CD14-positive monocyte (primary cell): ENCODE data around the gene UQCC2. TPM values are rescaled to one million over a fixed set of nuclear protein-coding genes. Genes with fewer than 3 reads are reported as not detected.

Experiments
- DNase-seq, 3 donors: peaks; one replicate each; pipeline ENCODE4 v3.0.0-alpha.2; 2011 to 2022
- H2AFZ ChIP-seq: 2 replicates; pipeline ENCODE4 v1.6.0; 2012; ENCODE audit warnings: mild to moderate bottlenecking, low read depth, low read length, inconsistent platforms; ENCODE audit not compliant: insufficient read depth, poor library complexity, severe bottlenecking
- H3K27ac ChIP-seq, 2 donors: 1 replicate in 1 of 2; 2 replicates in 1 of 2; pipeline ENCODE4 v1.5.1; 2012 to 2013; ENCODE audit warnings: low read length in 2 of 2, control low read depth in 1 of 2, inconsistent platforms in 1 of 2, low read depth in 1 of 2, mild to moderate bottlenecking in 1 of 2
- H3K27me3 ChIP-seq, 2 donors: one replicate each; pipeline versions ENCODE4 v1.6.0 to v1.6.1; 2011 to 2013; ENCODE audit warnings: low read length in 2 of 2; ENCODE audit not compliant: control insufficient read depth in 2 of 2, insufficient read depth in 2 of 2
- H3K36me3 ChIP-seq, 2 donors: replicated peaks in 1 of 2; 1 replicate in 1 of 2; 2 replicates in 1 of 2; pipeline versions ENCODE4 v1.5.1 to v1.6.1; 2012 to 2013; ENCODE audit warnings: low read length in 2 of 2, control low read depth in 1 of 2, inconsistent platforms in 1 of 2, mild to moderate bottlenecking in 1 of 2; ENCODE audit not compliant: insufficient read depth in 2 of 2, control insufficient read depth in 1 of 2
- H3K4me1 ChIP-seq, 2 donors: 1 replicate in 1 of 2; 2 replicates in 1 of 2; pipeline versions ENCODE4 v1.5.1 to v1.6.1; 2012 to 2013; ENCODE audit warnings: low read length in 2 of 2, control low read depth in 1 of 2, inconsistent platforms in 1 of 2, mild to moderate bottlenecking in 1 of 2, moderate library complexity in 1 of 2; ENCODE audit not compliant: insufficient read depth in 2 of 2, control insufficient read depth in 1 of 2
- H3K4me2 ChIP-seq: replicated peaks from 2 replicates; pipeline ENCODE3; 2012; ENCODE audit warnings: low read length, moderate library complexity, mild to moderate bottlenecking; ENCODE audit not compliant: poor library complexity, severe bottlenecking; ENCODE audit errors: extremely low read depth
- H3K4me3 ChIP-seq, 3 experiments: fragments of 200-600 bp in 1 of 3; sonication (generic) in 1 of 3; replicated peaks in 1 of 3; 1 replicate in 2 of 3; 2 replicates in 1 of 3; pipeline ENCODE4 v1.5.1; 2011 to 2013; ENCODE audit warnings: low read length in 3 of 3, mild to moderate bottlenecking in 3 of 3, control low read depth in 2 of 3, low read depth in 2 of 3, inconsistent platforms in 1 of 3, moderate library complexity in 1 of 3
- H3K79me2 ChIP-seq: 2 replicates; pipeline ENCODE4 v1.6.0; 2012; ENCODE audit warnings: mild to moderate bottlenecking, control low read depth, inconsistent platforms, low read length, moderate library complexity; ENCODE audit not compliant: insufficient read depth
- H3K9ac ChIP-seq: 2 replicates; pipeline ENCODE4 v1.6.0; 2017; ENCODE audit warnings: low read length, mild to moderate bottlenecking; ENCODE audit not compliant: insufficient read depth, poor library complexity, severe bottlenecking
- H3K9me3 ChIP-seq, 2 donors: replicated peaks in 1 of 2; 1 replicate in 1 of 2; 2 replicates in 1 of 2; pipeline versions ENCODE4 v1.5.1 to v1.6.1; 2012 to 2013; ENCODE audit warnings: low read length in 2 of 2, control low read depth in 1 of 2; ENCODE audit not compliant: control insufficient read depth in 1 of 2, insufficient read depth in 1 of 2
- H4K20me1 ChIP-seq: 2 replicates; pipeline ENCODE4 v1.6.0; 2012; ENCODE audit warnings: mild to moderate bottlenecking, low read length, control low read depth, moderate library complexity; ENCODE audit not compliant: insufficient read depth
- H3K27ac Mint-ChIP-seq, 7 donors: one replicate each; pipeline ENCODE4 v1.8.0; 2020; ENCODE audit warnings: mild to moderate bottlenecking in 7 of 7, mixed read lengths in 7 of 7, moderate library complexity in 6 of 7, inconsistent platforms in 2 of 7
- H3K27me3 Mint-ChIP-seq, 3 donors: one replicate each; pipeline ENCODE4 v1.8.0; 2021 to 2022; ENCODE audit warnings: low read depth in 3 of 3, mild to moderate bottlenecking in 3 of 3, mixed read lengths in 3 of 3, moderate library complexity in 3 of 3, inconsistent platforms in 1 of 3
- H3K36me3 Mint-ChIP-seq, 2 donors: one replicate each; pipeline ENCODE4 v1.8.0; 2020; ENCODE audit warnings: mixed read lengths in 2 of 2, inconsistent platforms in 1 of 2, mild to moderate bottlenecking in 1 of 2
- H3K4me1 Mint-ChIP-seq: one replicate; pipeline ENCODE4 v1.8.0; 2020; ENCODE audit warnings: mild to moderate bottlenecking, mixed read lengths
- H3K4me3 Mint-ChIP-seq, 2 donors: one replicate each; pipeline ENCODE4 v1.8.0; 2020; ENCODE audit warnings: mild to moderate bottlenecking in 2 of 2, mixed read lengths in 2 of 2, moderate library complexity in 1 of 2
- H3K9me3 Mint-ChIP-seq, 7 donors: one replicate each; pipeline ENCODE4 v1.8.0; 2020 to 2022; ENCODE audit warnings: mixed read lengths in 7 of 7, mild to moderate bottlenecking in 6 of 7, moderate library complexity in 6 of 7, inconsistent platforms in 2 of 7
- CTCF ChIP-seq: fragments of 200-600 bp; IDR thresholded peaks from one replicate; pipeline ENCODE4 v1.8.0; 2022; ENCODE audit warnings: antibody characterized with exemption, mild to moderate bottlenecking
- WGBS: methylation state at CpG from one replicate; pipeline ENCODE4 v1.1.5; 2013; ENCODE audit warnings: missing lambda C conversion rate; ENCODE audit not compliant: insufficient coverage; 5-methylcytosine and 5-hydroxymethylcytosine counted together
- intact Hi-C, 2 donors: fragments of 100-400 bp; cut with micrococcal nuclease; formaldehyde crosslinking; loops; one replicate each; pipeline versions ENCODE4 v1.15.0 to v1.15.1; 2023
- polyA plus RNA-seq, 3 donors: library from polyadenylated mRNA; depleted of rRNA in 1 of 3; unstranded in 2 of 3; stranded (reverse) in 1 of 3; fragments of 300-500 nt in 2 of 3; fragments of >200 nt in 1 of 3; fragmentation: Illumina TruSeq in 2 of 3; gene quantifications; 1 replicate in 2 of 3; 2 replicates in 1 of 3; pipeline ENCODE4 v1.2.3, GENCODE V29; 2012 to 2021

Gene UQCC2
- polyA plus RNA-seq, 3 donors: 10.3 to 39.3 (median 37.2) TPM

- Mint-ChIP-seq H3K9me3 (no peaks in the 10 kb centered on the region), H3K27ac (no peak overlapping the region), H3K4me1 (peaks cover 12% of the 10 kb centered on the region), H3K36me3 (peaks cover 0 to 1% of the 10 kb centered on the region in 2 donors), H3K27me3 (peaks cover 0 to 6% (median 4%) of the 10 kb centered on the region in 3 donors), H3K4me3 (no peak overlapping the region)
- Histone ChIP-seq H3K79me2 (no peaks in the 10 kb centered on the region), H2AFZ (no peak overlapping the region), H3K9ac (no peak overlapping the region), H3K27ac (no peak overlapping the region), H3K4me2 (no peak overlapping the region), H3K9me3 (no peaks in the 10 kb centered on the region), H3K4me1 (no peaks in the 10 kb centered on the region), H3K36me3 (no peaks in the 10 kb centered on the region), H3K27me3 (no peaks in the 10 kb centered on the region), H3K4me3 (no peak overlapping the region), H4K20me1 (no peaks in the 10 kb centered on the region)
- WGBS: 51% methylated on average over 3 of the region's 5 CpGs
- no peak for TF ChIP-seq CTCF
- no peak for DNase-seq
- intact Hi-C loops: no loop called here
These were observed 56.5 kb downstream of the UQCC2 start for GRCh38 chr6:33654831-33655554.

GRCh38 chr6:33652002-33652401 is 59.5 kb downstream of the UQCC2 start:
- Mint-ChIP-seq H3K4me1 (peaks cover 12% of the 10 kb centered on the region), H3K36me3 (peaks cover 0 to 3% of the 10 kb centered on the region in 2 donors), H3K27ac (peak overlapping the region in 1 of 7 donors; percentile 69), H3K9me3 (no peaks in the 10 kb centered on the region), H3K27me3 (peaks cover 2 to 5% (median 4%) of the 10 kb centered on the region in 3 donors), H3K4me3 (no peak overlapping the region)
- no peak overlapping the region for H3K4me2 ChIP-seq
- intact Hi-C loops: no loop called here
- H3K4me1 ChIP-seq: no peaks in the 10 kb centered on the region
- H3K27me3 ChIP-seq: no peaks in the 10 kb centered on the region
- no peak overlapping the region for H3K27ac ChIP-seq
- no peak overlapping the region for H3K9ac ChIP-seq
- no peak overlapping the region for H3K4me3 ChIP-seq
- no peaks in the 10 kb centered on the region for H3K9me3 ChIP-seq
- H4K20me1 ChIP-seq: no peaks in the 10 kb centered on the region
- no peaks in the 10 kb centered on the region for H3K79me2 ChIP-seq
- TF ChIP-seq CTCF: no peak
- 57% methylated on average over 1 of the region's 5 CpGs for WGBS
- no peak for DNase-seq
- no peaks in the 10 kb centered on the region for H3K36me3 ChIP-seq
- H2AFZ ChIP-seq: no peak overlapping the region
